Vagina (tissue), 2 donors: ENCODE measurements around the gene TSNAX. TPM values are rescaled to one million over a fixed set of nuclear protein-coding genes. Genes with fewer than 3 reads are reported as not detected.
"Not testable (repeated sequence)": the region's sequence is repeated elsewhere in the genome, so short reads cannot be mapped to it uniquely, and the experiment has no call there.

Experiments used
- DNase-seq, 2 donors: peaks; one replicate each; pipeline ENCODE4 v3.0.0-alpha.2; 2017; ENCODE audit errors: extremely low spot score in 2 of 2
- H3K27ac ChIP-seq: fragments of 200-600 bp; sonication (generic); one replicate; pipeline ENCODE4 v1.5.1; 2019
- H3K27me3 ChIP-seq: fragments of 200-600 bp; sonication (generic); one replicate; pipeline ENCODE4 v1.5.1; 2019
- H3K36me3 ChIP-seq, 2 donors: fragments of 200-600 bp; sonication (generic); one replicate each; pipeline ENCODE4 v1.5.1; 2017 to 2019
- H3K4me1 ChIP-seq: fragments of 200-600 bp; sonication (generic); one replicate; pipeline ENCODE4 v1.5.1; 2019
- H3K4me3 ChIP-seq, 2 donors: fragments of 200-600 bp; sonication (generic); 1 replicate in 1 of 2; 2 replicates in 1 of 2; pipeline ENCODE4 v1.5.1; 2016 to 2019
- H3K9me3 ChIP-seq: fragments of 200-600 bp; sonication (generic); one replicate; pipeline ENCODE4 v1.5.1; 2019
- POLR2A ChIP-seq, 2 donors: fragments of 450-650 bp; IDR thresholded peaks; one replicate each; pipeline ENCODE4 v1.6.1; 2017; ENCODE audit warnings: antibody characterized with exemption in 2 of 2, mild to moderate bottlenecking in 2 of 2, moderate library complexity in 2 of 2
- POLR2AphosphoS5 ChIP-seq, 2 donors: sonication (generic); formaldehyde crosslinking; IDR thresholded peaks; one replicate each; pipeline ENCODE4 v1.9.0; 2017; ENCODE audit warnings: antibody characterized with exemption in 2 of 2, mild to moderate bottlenecking in 2 of 2, low read depth in 1 of 2; ENCODE audit not compliant: insufficient read depth in 1 of 2
- intact Hi-C: fragments of 100-400 bp; cut with DNase I; formaldehyde crosslinking; loops from one replicate; pipeline ENCODE4 v1.15.1; 2023
- total RNA-seq: library from RNA; depleted of rRNA; stranded (reverse); fragments of >200 nt; gene quantifications from one replicate; pipeline ENCODE4 v1.2.3, GENCODE V29; 2016
- TF ChIP-seq, protein P1 (sequence below), 3 experiments: fragments of 450-650 bp in 2 of 3; fragments of 200-600 bp in 1 of 3; sonication (generic) in 1 of 3; IDR thresholded peaks; one replicate each; pipeline ENCODE4 v1.5.1; 2017 to 2019; ENCODE audit warnings: antibody characterized with exemption in 3 of 3, mild to moderate bottlenecking in 2 of 3, moderate library complexity in 2 of 3

TSNAX gene
- total RNA-seq, 1 donor from 2014 or later: 20.4 TPM

DNA sequence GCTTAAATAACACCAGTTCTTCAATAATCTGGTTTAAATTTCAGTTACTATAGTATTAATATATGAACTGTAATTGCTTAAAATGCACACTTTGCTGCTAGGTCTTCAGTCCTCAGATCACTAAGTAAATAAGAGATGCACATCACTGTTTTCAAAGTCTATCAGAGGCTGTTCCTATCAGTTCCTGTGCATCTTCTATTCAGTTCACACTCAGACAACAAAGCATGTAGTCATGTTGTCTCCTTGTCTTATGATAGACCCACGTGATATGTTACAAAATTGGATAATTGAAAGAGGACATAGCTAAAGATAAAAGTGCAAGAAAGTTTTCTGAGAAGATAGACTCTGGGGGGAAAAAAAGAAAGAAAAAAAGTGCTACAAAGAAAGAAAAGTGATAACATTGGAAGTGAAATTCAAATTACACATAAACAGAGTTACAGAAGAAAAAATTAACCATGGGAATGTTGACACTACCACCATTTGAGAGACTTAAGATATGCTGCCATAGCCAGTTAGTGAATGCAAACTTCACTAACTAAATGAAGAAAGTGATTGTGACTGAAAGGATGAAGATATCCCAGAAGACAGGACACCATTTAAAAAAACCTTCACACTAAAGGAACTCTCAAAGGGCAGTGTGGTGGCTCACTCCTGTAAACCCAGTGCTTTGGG, 33.9 kb upstream of the TSNAX start:
- Histone ChIP-seq H3K9me3 (no peaks in the 10 kb centered on the region), H3K27me3 (no peaks in the 10 kb centered on the region), H3K4me3 (no peak overlapping the region), H3K36me3 (no peaks in the 10 kb centered on the region), H3K27ac (no peak overlapping the region), H3K4me1 (no peaks in the 10 kb centered on the region)
- TF ChIP-seq POLR2A (IDR thresholded peaks at IDR 0.05): no peak
- TF ChIP-seq POLR2AphosphoS5 (IDR thresholded peaks at IDR 0.05; ENCODE audit: insufficient read depth in 1 of 2, low read depth in 1 of 2): no peak
- TF ChIP-seq, protein P1, sequence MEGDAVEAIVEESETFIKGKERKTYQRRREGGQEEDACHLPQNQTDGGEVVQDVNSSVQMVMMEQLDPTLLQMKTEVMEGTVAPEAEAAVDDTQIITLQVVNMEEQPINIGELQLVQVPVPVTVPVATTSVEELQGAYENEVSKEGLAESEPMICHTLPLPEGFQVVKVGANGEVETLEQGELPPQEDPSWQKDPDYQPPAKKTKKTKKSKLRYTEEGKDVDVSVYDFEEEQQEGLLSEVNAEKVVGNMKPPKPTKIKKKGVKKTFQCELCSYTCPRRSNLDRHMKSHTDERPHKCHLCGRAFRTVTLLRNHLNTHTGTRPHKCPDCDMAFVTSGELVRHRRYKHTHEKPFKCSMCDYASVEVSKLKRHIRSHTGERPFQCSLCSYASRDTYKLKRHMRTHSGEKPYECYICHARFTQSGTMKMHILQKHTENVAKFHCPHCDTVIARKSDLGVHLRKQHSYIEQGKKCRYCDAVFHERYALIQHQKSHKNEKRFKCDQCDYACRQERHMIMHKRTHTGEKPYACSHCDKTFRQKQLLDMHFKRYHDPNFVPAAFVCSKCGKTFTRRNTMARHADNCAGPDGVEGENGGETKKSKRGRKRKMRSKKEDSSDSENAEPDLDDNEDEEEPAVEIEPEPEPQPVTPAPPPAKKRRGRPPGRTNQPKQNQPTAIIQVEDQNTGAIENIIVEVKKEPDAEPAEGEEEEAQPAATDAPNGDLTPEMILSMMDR (IDR thresholded peaks at IDR 0.05): no peak
- intact Hi-C loops: no loop called here
- DNase-seq: no peak

DNA sequence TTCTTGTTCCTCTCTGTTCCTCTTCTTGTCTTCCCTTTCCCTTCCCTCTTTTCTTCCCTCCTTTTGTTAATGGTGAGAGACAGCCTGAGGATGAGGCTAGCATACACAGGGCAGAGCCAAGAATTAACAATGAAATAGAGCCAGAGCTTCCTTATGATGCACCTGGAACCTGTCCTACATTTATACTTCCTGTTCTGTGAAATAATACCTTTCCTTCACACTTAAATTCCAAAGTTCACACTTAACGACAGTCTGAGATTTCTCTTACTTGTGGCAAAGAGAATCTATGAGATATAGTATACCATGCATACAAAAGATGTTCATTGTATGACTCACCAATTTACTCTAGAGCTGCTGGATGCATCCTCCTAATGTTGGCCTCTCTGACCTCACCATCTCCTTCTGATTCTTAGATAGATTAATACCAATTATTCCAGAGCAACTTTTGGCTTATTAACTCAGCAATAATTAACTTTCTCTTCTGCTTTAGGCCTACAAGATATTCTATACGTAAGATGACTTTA, 30.8 kb upstream of the TSNAX start:
- no peak overlapping the region for H3K4me3 ChIP-seq
- no peaks in the 10 kb centered on the region for H3K4me1 ChIP-seq
- no peak overlapping the region for H3K27ac ChIP-seq
- H3K36me3 ChIP-seq: no peaks in the 10 kb centered on the region
- no peak for DNase-seq
- no peaks in the 10 kb centered on the region for H3K27me3 ChIP-seq
- no peaks in the 10 kb centered on the region for H3K9me3 ChIP-seq
- intact Hi-C loops: no loop called here
- no peak for TF ChIP-seq POLR2A (IDR thresholded peaks at IDR 0.05)
- TF ChIP-seq, protein P1 (IDR thresholded peaks at IDR 0.05): no peak
- no peak for TF ChIP-seq POLR2AphosphoS5 (IDR thresholded peaks at IDR 0.05; ENCODE audit: insufficient read depth in 1 of 2, low read depth in 1 of 2)

DNA sequence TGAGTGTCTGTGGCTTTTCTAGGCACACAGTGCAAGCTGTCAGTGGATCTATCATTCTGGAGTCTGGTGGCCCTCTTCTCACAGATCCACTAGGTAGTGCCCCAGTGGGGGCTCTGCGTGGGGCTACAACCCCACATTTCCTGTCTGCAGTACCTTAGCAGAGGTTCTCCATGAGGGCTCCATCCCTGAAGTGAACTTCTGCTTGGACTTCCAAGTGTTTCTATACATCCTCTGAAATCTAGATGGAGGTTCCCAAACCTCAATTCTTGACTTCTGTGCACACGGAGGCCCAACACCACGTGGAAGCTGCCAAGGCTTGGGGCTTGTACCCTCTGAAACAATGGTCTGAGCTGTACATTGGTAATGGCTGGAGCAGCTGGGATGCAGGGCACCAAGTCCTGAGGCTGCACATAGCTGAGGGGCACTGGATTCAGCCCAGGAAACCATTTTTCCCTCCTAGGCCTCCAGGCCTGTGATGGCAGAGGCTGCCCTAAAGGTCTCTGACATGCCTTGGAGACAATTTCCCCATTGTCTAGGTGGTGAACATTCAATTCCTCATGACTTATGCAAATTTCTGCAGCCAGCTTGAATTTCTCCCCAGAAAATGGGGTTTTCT, 29.2 kb upstream of the TSNAX start:
- DNase-seq: no peak
- Histone ChIP-seq H3K27me3 (no peaks in the 10 kb centered on the region), H3K9me3 (no peaks in the 10 kb centered on the region), H3K4me3 (no peak overlapping the region), H3K36me3 (no peaks in the 10 kb centered on the region), H3K4me1 (no peaks in the 10 kb centered on the region), H3K27ac (no peak overlapping the region)
- TF ChIP-seq, protein P1 (IDR thresholded peaks at IDR 0.05): no peak
- no peak for TF ChIP-seq POLR2AphosphoS5 (IDR thresholded peaks at IDR 0.05; ENCODE audit: insufficient read depth in 1 of 2, low read depth in 1 of 2)
- no peak for TF ChIP-seq POLR2A (IDR thresholded peaks at IDR 0.05)
- intact Hi-C loops: no loop called here

DNA sequence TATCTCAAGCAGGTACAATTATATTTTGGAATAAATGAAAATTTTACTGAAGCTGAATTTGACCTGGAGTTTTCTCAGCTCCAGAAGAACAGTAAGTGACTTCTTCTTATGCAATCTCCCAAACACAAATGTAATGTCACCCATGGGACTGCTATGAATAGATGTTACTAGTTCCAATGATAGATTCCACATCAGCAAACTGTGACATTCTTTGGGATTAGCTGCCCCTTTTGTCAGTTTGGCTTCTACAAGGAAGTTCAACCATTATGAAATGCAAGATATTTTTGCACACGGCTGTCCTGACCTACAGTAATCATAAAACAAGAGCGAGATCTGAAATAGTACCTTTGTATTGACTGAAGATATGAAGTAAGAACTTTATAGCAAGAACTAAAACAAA, 27.8 kb upstream of the TSNAX start:
- DNase-seq: no peak
- intact Hi-C loops: no loop called here
- Histone ChIP-seq H3K36me3 (no peaks in the 10 kb centered on the region), H3K9me3 (no peaks in the 10 kb centered on the region), H3K27me3 (no peaks in the 10 kb centered on the region), H3K4me3 (no peak overlapping the region), H3K27ac (no peak overlapping the region), H3K4me1 (no peaks in the 10 kb centered on the region)
- TF ChIP-seq, protein P1 (IDR thresholded peaks at IDR 0.05): no peak
- TF ChIP-seq POLR2A (IDR thresholded peaks at IDR 0.05) (no peak), POLR2AphosphoS5 (IDR thresholded peaks at IDR 0.05; ENCODE audit: insufficient read depth in 1 of 2, low read depth in 1 of 2) (no peak)

DNA sequence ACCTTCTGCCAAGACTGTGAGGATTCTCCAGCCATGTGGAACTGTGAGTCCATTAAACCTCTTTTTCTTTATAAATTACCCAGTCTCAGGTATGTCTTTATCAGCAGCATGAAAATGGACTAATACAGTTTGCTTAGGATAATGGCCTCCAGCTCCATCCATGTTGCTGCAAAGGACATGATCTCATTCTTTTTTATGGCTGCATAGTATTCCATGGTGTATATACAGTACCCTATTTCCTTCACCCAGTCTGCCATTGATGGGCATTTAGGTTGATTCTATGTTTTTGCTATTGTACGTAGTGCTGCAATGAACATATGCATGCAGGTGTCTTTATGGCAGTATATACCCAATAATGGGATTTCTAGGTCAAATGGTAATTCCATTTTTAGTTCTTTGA, 25.3 kb upstream of the TSNAX start:
- H3K4me3 ChIP-seq, H3K9me3 ChIP-seq, H3K27me3 ChIP-seq, H3K27ac ChIP-seq, H3K36me3 ChIP-seq, intact Hi-C loops, DNase-seq, H3K4me1 ChIP-seq: not testable (repeated sequence)
